Thyroid gland (tissue), 4 donors: ENCODE measurements around the gene FRAS1. TPM values are rescaled to one million over a fixed set of nuclear protein-coding genes. Genes with fewer than 3 reads are reported as not detected.

Experiments
- DNase-seq, 2 donors: peaks; one replicate each; pipeline ENCODE4 v3.0.0-alpha.2; 2019
- H3K27ac ChIP-seq, 3 donors: fragments of 200-600 bp; sonication (generic); 1 replicate in 2 of 3; 2 replicates in 1 of 3; pipeline ENCODE4 v1.5.1; 2016 to 2019; ENCODE audit warnings: mild to moderate bottlenecking in 1 of 3, moderate library complexity in 1 of 3
- H3K27me3 ChIP-seq: fragments of 200-600 bp; sonication (generic); one replicate; pipeline ENCODE4 v1.5.1; 2019
- H3K36me3 ChIP-seq, 2 donors: fragments of 200-600 bp; sonication (generic); one replicate each; pipeline ENCODE4 v1.5.1; 2016 to 2019
- H3K4me1 ChIP-seq, 2 donors: fragments of 200-600 bp; sonication (generic); one replicate each; pipeline ENCODE4 v1.5.1; 2017 to 2019
- H3K4me3 ChIP-seq, 3 donors: fragments of 200-600 bp; sonication (generic); replicated peaks in 1 of 3; 1 replicate in 2 of 3; 2 replicates in 1 of 3; pipeline ENCODE4 v1.5.1; 2016; ENCODE audit warnings: mild to moderate bottlenecking in 1 of 3
- H3K9me3 ChIP-seq: fragments of 200-600 bp; sonication (generic); one replicate; pipeline ENCODE4 v1.5.1; 2017
- POLR2A ChIP-seq, 2 donors: fragments of 450-650 bp; IDR thresholded peaks; one replicate each; pipeline ENCODE4 v1.6.1; 2017; ENCODE audit warnings: antibody characterized with exemption in 2 of 2, mild to moderate bottlenecking in 2 of 2, moderate library complexity in 1 of 2
- WGBS, 2 donors: methylation state at CpG; one replicate each; pipeline ENCODE4 v1.1.5; 2017; 5-methylcytosine and 5-hydroxymethylcytosine counted together
- intact Hi-C: fragments of 100-400 bp; cut with DNase I; formaldehyde crosslinking; loops from one replicate; pipeline ENCODE4 v1.15.1; 2023
- total RNA-seq, 4 donors: library from RNA; depleted of rRNA; stranded (reverse); fragments of >200 nt; gene quantifications; one replicate each; pipeline ENCODE4 v1.2.3, GENCODE V29; 2016
- TF ChIP-seq, protein P1 (sequence below), 6 experiments: fragments of 200-600 bp in 3 of 6; fragments of 450-650 bp in 3 of 6; sonication (generic) in 3 of 6; IDR thresholded peaks; one replicate each; pipeline ENCODE4 v1.5.1; 2016 to 2019; ENCODE audit warnings: antibody characterized with exemption in 6 of 6, mild to moderate bottlenecking in 2 of 6, inconsistent platforms in 1 of 6, moderate library complexity in 1 of 6

FRAS1 gene
- total RNA-seq, 4 donors from 2014 or later: 25.4 to 42.3 (median 31.7) TPM

DNA sequence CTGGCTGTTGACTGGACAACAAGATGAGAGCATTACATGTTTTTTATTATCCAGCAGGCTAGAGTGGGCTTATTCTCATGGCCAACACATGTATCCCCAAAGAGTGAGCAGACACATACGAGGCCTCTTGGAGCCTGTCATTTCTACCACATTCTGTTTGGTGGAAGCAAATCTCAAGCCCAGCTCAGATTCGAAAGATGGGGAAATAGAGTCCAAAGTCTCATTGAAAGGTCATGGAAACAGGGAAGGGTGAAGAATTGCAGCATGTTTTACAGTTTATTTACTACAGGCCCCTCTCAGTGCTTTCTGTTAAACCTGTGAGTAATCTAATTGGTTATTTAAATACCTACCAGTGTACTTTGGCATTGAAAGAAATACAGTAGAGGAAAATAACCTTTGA lies 108.6 kb downstream of the FRAS1 start:
- no peak overlapping the region for H3K27ac ChIP-seq
- intact Hi-C loops: no loop called here
- no peak for DNase-seq
- no peaks in the 10 kb centered on the region for H3K4me1 ChIP-seq
- H3K36me3 ChIP-seq: no peaks in the 10 kb centered on the region
- H3K4me3 ChIP-seq: no peak overlapping the region
- no peaks in the 10 kb centered on the region for H3K27me3 ChIP-seq
- no peaks in the 10 kb centered on the region for H3K9me3 ChIP-seq
- 94 to 96% methylated on average over 2 of the region's 2 CpGs for WGBS, 2 donors
- TF ChIP-seq POLR2A (IDR thresholded peaks at IDR 0.05): no peak
- TF ChIP-seq, protein P1, sequence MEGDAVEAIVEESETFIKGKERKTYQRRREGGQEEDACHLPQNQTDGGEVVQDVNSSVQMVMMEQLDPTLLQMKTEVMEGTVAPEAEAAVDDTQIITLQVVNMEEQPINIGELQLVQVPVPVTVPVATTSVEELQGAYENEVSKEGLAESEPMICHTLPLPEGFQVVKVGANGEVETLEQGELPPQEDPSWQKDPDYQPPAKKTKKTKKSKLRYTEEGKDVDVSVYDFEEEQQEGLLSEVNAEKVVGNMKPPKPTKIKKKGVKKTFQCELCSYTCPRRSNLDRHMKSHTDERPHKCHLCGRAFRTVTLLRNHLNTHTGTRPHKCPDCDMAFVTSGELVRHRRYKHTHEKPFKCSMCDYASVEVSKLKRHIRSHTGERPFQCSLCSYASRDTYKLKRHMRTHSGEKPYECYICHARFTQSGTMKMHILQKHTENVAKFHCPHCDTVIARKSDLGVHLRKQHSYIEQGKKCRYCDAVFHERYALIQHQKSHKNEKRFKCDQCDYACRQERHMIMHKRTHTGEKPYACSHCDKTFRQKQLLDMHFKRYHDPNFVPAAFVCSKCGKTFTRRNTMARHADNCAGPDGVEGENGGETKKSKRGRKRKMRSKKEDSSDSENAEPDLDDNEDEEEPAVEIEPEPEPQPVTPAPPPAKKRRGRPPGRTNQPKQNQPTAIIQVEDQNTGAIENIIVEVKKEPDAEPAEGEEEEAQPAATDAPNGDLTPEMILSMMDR (IDR thresholded peaks at IDR 0.05): no peak

DNA sequence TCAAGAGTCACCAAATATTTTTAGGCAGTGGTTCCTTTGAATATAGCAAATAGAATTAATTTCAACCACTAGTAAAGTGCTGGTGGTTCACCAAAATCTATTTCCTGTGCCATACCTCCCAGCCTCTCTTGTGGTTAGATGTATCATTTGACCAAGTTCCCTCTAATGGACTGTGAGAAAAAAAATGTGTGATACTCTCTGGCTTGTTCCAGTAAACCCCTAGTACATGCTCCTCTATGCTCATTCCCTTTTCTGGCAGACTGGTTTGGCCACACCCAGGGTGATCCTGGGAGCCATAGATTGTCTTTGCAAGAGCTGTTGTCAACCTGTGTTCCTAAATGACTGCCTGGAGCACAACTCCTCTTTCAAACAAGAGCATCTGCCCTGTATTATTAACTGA lies 109.5 kb downstream of the FRAS1 start:
- no peak overlapping the region for H3K27ac ChIP-seq
- intact Hi-C loops: no loop called here
- no peaks in the 10 kb centered on the region for H3K27me3 ChIP-seq
- H3K4me1 ChIP-seq: no peaks in the 10 kb centered on the region
- DNase-seq: no peak
- no peaks in the 10 kb centered on the region for H3K36me3 ChIP-seq
- H3K4me3 ChIP-seq: no peak overlapping the region
- H3K9me3 ChIP-seq: no peaks in the 10 kb centered on the region
- no peak for TF ChIP-seq POLR2A (IDR thresholded peaks at IDR 0.05)
- TF ChIP-seq, protein P1 (IDR thresholded peaks at IDR 0.05): no peak

DNA sequence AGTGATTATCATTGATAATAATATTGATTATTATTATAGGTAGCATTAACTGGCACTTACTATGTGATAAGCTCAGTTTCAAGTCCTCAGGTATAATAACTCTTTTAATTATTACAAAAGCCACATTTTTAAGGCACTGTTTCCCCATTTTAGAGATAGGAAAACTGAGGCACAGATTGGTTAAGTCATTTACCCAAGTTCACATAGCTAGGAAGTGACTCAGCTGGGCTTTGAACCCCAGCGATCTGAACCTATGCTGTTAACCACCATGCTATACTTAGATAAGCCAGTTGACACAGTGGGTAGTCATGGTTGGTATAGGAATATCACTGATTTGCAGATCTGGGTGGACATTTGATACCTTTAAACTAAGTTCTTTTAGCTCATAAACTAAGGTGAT lies 110.4 kb downstream of the FRAS1 start:
- TF ChIP-seq, protein P1 (IDR thresholded peaks at IDR 0.05): no peak
- 30 to 94% methylated on average over 1 of the region's 1 CpG for WGBS, 2 donors

DNA sequence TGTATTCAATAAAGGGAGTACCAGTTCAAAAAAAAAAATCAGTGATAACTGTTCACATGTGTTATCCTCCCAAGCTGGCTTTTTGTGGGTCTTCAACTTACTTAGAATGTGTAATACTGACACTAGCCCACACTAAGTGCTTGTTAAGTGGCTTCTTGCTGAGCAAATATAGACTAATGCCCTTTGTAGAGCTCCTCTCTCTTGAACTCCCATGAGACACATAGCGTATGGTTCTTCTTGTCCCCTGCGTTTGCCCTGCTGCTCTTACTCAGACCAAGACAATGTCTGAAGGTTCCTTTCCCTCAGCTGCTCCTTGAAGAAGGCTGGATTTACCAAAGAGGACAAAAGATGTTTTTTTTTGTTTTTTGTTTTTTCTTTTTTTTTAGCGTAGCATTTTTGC lies 110.9 kb downstream of the FRAS1 start:
- TF ChIP-seq POLR2A (IDR thresholded peaks at IDR 0.05): no peak
- TF ChIP-seq, protein P1 (IDR thresholded peaks at IDR 0.05): no peak
- 78 to 81% methylated on average over 3 of the region's 3 CpGs for WGBS, 2 donors
- DNase-seq: no peak

More for the DNA sequence above, 110.4 kb downstream of the FRAS1 start:
- no peaks in the 10 kb centered on the region for H3K4me1 ChIP-seq
- no peaks in the 10 kb centered on the region for H3K36me3 ChIP-seq
- no peak for DNase-seq
- H3K27me3 ChIP-seq: no peaks in the 10 kb centered on the region
- no peak overlapping the region for H3K27ac ChIP-seq
- intact Hi-C loops: no loop called here
- no peaks in the 10 kb centered on the region for H3K9me3 ChIP-seq
- no peak overlapping the region for H3K4me3 ChIP-seq

DNA sequence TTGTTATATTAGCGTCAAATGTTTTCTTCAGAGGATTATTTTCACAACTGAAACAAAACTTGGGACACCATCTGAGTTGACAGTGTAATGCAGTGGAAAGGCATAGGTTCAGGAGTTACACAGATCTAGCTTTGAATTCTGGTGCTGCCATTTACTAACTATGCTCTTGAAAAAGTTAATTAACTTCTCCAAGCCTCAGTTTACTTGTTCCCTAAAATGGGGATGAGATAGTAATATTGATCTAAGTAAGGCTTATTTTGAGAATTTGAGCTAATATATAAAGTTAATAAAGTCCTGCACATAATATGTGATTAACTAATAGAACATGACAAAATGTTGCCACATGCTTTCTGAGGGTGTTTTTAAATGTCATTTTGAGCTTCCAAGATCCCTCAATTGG lies 112.6 kb downstream of the FRAS1 start:
- Histone ChIP-seq H3K9me3 (no peaks in the 10 kb centered on the region), H3K27ac (no peak overlapping the region), H3K4me3 (no peak overlapping the region), H3K27me3 (no peaks in the 10 kb centered on the region), H3K36me3 (no peaks in the 10 kb centered on the region), H3K4me1 (no peaks in the 10 kb centered on the region)
- TF ChIP-seq, protein P1 (IDR thresholded peaks at IDR 0.05): no peak
- no peak for TF ChIP-seq POLR2A (IDR thresholded peaks at IDR 0.05)
- DNase-seq: no peak
- intact Hi-C loops: no loop called here
- WGBS, 2 donors: 88 to 98% methylated on average over 1 of the region's 1 CpG

More for the DNA sequence above, 110.9 kb downstream of the FRAS1 start:
- Histone ChIP-seq H3K27ac (no peak overlapping the region), H3K9me3 (no peaks in the 10 kb centered on the region), H3K36me3 (no peaks in the 10 kb centered on the region), H3K4me1 (no peaks in the 10 kb centered on the region), H3K27me3 (no peaks in the 10 kb centered on the region), H3K4me3 (no peak overlapping the region)
- intact Hi-C loops: no loop called here
